Lung microvascular endothelial cell (primary cell): ENCODE results near the gene DNAH2. TPM values are rescaled to one million over a fixed set of nuclear protein-coding genes. Genes with fewer than 3 reads are reported as not detected.

Experiments
- DNase-seq, 2 donors: peaks; one replicate each; pipeline versions ENCODE4 v3.0.0 to v3.0.0-alpha.2; 2010; ENCODE audit warnings: low read depth in 2 of 2
- total RNA-seq: library from RNA; depleted of rRNA; stranded (reverse); fragments of >200 nt; gene quantifications from 2 replicates; pipeline ENCODE4 v1.2.1, GENCODE V29; 2014

Gene DNAH2
- total RNA-seq, 1 donor from 2014 or later = 0.20 TPM

GRCh38 chr17:7721612-7722011, 4.1 kb downstream of the DNAH2 start:
- no peak for DNase-seq

GRCh38 chr17:7727886-7728285, 10.3 kb downstream of the DNAH2 start:
- DNase-seq = no peak

GRCh38 chr17:7729816-7730215, 12.3 kb downstream of the DNAH2 start:
- no peak for DNase-seq

- DNase-seq = no peak
Observed at GRCh38 chr17:7732981-7733539, 15.5 kb downstream of the DNAH2 start.

- peak in 1 of 2 donors; percentile 0 for DNase-seq
Observed at GRCh38 chr17:7737601-7738000, 20.1 kb downstream of the DNAH2 start.

- DNase-seq = no peak
Observed at GRCh38 chr17:7739746-7740145, 22.2 kb downstream of the DNAH2 start.

GRCh38 chr17:7740481-7741001, 23.0 kb downstream of the DNAH2 start:
- DNase-seq = no peak

- no peak for DNase-seq
Observed at GRCh38 chr17:7742729-7743128, 25.2 kb downstream of the DNAH2 start.

GRCh38 chr17:7744416-7744815, 26.9 kb downstream of the DNAH2 start:
- no peak for DNase-seq

GRCh38 chr17:7745748-7746470, 28.4 kb downstream of the DNAH2 start:
- peak; percentile 56 to 92 for DNase-seq

- DNase-seq = no peak
Observed at GRCh38 chr17:7747635-7748071, 30.1 kb downstream of the DNAH2 start.

GRCh38 chr17:7748076-7748775, 30.7 kb downstream of the DNAH2 start:
- no peak for DNase-seq

GRCh38 chr17:7750321-7750821, 32.8 kb downstream of the DNAH2 start:
- peak in 1 of 2 donors; percentile 36 for DNase-seq

- no peak for DNase-seq
Observed at GRCh38 chr17:7754656-7755055, 37.1 kb downstream of the DNAH2 start.

- DNase-seq = no peak
Observed at GRCh38 chr17:7755095-7755890, 37.7 kb downstream of the DNAH2 start.

GRCh38 chr17:7756968-7757367, 39.4 kb downstream of the DNAH2 start:
- no peak for DNase-seq

GRCh38 chr17:7763919-7764318, 46.4 kb downstream of the DNAH2 start:
- DNase-seq = no peak

- DNase-seq = no peak
Observed at GRCh38 chr17:7767004-7767403, 49.5 kb downstream of the DNAH2 start.

- no peak for DNase-seq
Observed at GRCh38 chr17:7767405-7768021, 50.0 kb downstream of the DNAH2 start.

- DNase-seq = no peak
Observed at GRCh38 chr17:7769854-7770253, 52.3 kb downstream of the DNAH2 start.

- DNase-seq = no peak
Observed at GRCh38 chr17:7774055-7774521, 56.5 kb downstream of the DNAH2 start.
